Measurements from ENCODE around the gene COL27A1. TPM values are rescaled to one million over a fixed set of nuclear protein-coding genes. Genes with fewer than 3 reads are reported as not detected.

Gene COL27A1
- total RNA-seq, 1 donor from 2014 or later, result 9.3 TPM

DNA sequence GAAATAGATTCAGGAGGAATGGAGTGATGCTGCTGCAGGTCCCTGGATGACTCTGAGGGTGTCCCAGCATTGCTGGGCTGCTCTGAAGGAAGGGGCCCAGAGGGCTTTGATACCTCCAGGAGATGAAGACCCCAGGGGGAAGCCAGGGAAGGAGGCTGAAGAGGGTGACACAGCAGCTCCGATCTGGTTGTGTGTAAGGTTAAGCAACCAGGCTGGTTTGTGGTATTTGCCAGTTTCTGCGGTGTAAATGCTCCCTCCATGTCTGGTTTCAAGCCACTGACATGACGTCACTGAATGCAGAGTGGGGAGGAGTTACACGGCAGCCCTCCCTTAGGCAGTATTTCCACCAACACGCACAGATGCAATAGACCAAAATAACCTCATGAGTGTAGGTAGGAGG is 127.6 kb downstream of the COL27A1 start:
- TF ChIP-seq, protein P1, sequence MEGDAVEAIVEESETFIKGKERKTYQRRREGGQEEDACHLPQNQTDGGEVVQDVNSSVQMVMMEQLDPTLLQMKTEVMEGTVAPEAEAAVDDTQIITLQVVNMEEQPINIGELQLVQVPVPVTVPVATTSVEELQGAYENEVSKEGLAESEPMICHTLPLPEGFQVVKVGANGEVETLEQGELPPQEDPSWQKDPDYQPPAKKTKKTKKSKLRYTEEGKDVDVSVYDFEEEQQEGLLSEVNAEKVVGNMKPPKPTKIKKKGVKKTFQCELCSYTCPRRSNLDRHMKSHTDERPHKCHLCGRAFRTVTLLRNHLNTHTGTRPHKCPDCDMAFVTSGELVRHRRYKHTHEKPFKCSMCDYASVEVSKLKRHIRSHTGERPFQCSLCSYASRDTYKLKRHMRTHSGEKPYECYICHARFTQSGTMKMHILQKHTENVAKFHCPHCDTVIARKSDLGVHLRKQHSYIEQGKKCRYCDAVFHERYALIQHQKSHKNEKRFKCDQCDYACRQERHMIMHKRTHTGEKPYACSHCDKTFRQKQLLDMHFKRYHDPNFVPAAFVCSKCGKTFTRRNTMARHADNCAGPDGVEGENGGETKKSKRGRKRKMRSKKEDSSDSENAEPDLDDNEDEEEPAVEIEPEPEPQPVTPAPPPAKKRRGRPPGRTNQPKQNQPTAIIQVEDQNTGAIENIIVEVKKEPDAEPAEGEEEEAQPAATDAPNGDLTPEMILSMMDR (IDR thresholded peaks at IDR 0.05), result no peak
- Histone ChIP-seq H3K4me1 (peaks cover 0 to 15% of the 10 kb centered on the region in 2 donors), H3K4me3 (no peak overlapping the region), H3K9me3 (no peaks in the 10 kb centered on the region), H3K36me3 (no peaks in the 10 kb centered on the region), H3K27me3 (no peaks in the 10 kb centered on the region), H3K27ac (no peak overlapping the region)
- DNase-seq (ENCODE audit: low spot score in 2 of 2), result peak in 1 of 2 donors; percentile 58
- intact Hi-C loops (cut with DNase I), result no loop called here

DNA sequence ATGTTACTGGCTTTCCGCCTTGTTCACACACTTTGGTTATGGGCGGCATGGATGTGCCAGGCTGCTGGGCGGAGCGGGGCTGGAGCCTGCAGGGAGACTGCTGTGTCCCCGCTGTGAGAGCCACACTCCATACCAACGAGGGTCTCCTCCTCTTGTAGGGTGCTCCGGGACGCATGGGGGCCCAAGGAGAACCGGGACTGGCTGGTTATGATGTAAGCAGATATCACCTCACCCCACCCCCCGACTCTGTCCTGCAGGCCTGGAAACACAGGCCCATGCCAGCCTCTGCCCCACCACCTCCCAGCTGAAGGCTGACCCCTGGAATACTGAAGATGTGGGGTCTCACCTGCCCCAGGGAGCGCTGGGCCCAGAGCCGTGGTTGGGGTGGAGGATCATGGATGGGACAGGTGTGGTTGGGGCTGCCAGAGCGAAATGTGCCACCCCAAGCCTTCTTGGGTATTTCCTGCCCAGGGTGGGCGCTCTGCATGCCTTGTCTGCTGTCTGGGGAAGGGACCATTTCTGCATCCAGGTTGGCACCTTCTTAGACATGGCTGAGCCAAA is 128.3 kb downstream of the COL27A1 start:
- intact Hi-C loops (cut with DNase I), result no loop called here

DNA sequence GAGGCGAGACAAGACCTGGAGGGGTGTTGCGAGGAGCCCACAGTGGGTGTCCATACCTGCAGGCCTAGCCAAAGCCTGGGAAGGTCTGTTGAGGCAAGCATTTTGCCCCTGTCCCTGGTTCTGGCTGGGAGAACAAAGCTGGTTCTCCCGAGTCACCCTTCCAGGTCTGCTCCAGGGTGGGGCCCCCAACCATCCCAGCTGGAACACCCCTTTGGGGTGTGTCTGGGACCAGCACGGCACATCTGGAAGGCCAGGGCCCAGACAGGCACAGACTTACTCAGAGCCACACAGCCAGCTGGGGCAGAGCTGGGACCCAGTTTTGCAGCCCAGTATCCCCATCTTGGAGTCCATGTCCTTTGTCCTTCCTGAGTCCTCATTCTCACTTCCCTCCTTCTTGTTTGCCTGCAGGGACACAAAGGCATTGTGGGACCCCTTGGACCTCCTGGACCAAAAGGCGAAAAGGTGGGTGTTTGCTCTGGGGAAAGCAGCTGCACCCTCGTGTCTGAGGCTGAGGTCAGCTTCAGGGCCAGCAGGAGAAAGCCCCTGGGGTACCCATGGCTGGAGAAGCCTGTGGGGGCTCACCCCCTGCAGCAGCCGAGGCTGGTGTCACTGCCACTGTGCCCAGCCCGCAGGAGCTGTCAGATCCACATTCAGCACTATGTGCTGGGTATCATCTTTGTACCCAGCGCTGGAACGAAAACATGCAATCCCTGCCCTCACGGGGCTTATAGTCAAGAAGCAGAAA is 129.2 kb downstream of the COL27A1 start:
- Histone ChIP-seq H3K27ac (no peak overlapping the region), H3K4me1 (peaks cover 0 to 5% of the 10 kb centered on the region in 2 donors), H3K36me3 (no peaks in the 10 kb centered on the region), H3K27me3 (no peaks in the 10 kb centered on the region), H3K9me3 (no peaks in the 10 kb centered on the region), H3K4me3 (no peak overlapping the region)
- DNase-seq (ENCODE audit: low spot score in 2 of 2), result peak; percentile 5 to 58
- intact Hi-C loops (cut with DNase I), result no loop called here
- TF ChIP-seq, protein P1 (IDR thresholded peaks at IDR 0.05), result no peak

More for the DNA sequence above, 128.3 kb downstream of the COL27A1 start:
- H3K27me3 ChIP-seq, result no peaks in the 10 kb centered on the region
- H3K27ac ChIP-seq, result no peak overlapping the region
- TF ChIP-seq, protein P1 (IDR thresholded peaks at IDR 0.05), result no peak
- no peaks in the 10 kb centered on the region for H3K36me3 ChIP-seq
- no peaks in the 10 kb centered on the region for H3K9me3 ChIP-seq
- no peak overlapping the region for H3K4me3 ChIP-seq
- peak; percentile 4 to 52 for DNase-seq (ENCODE audit: low spot score in 2 of 2)
- peaks cover 0 to 12% of the 10 kb centered on the region in 2 donors for H3K4me1 ChIP-seq

DNA sequence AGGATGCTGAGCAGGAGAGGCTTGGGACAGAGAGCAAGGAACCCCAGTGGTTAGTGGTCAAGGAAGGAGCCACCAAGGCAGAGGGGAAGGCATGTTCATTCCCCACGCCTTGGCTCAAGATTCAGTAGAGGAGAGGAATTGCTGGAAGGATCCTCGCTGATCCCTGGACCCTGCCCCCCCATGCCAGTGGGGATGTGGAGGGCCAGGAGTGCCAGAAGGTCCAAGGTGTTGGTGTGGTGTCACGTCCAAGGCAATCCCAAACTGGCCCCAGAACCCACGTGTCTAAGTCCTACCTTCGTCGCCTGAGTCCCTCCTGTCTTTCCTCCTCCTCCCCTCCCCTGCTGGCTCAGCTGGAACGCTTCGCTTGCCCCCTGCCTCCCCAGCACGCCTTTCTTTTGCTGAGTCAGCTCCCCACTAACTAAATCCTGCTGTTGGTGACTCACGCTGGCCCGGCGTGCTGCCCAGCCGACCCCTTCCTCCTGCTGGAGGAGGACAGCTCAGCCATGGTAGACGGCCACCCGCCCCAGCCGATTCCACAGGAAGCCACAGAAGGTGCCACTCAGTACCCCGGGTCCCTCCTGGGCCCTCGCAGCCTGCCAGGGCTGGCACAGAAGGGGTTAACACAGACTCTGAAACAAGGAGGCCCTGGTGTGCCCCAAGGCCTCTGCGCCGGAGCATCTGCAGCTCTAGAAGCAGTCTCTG is 130.0 kb downstream of the COL27A1 start:
- DNase-seq (ENCODE audit: low spot score in 2 of 2), result peak; percentile 10 to 68
- H3K9me3 ChIP-seq, result no peaks in the 10 kb centered on the region
- no peaks in the 10 kb centered on the region for H3K27me3 ChIP-seq
- no peak overlapping the region for H3K4me3 ChIP-seq
- TF ChIP-seq, protein P1 (IDR thresholded peaks at IDR 0.05), result no peak
- H3K4me1 ChIP-seq, result peaks cover 0 to 4% of the 10 kb centered on the region in 2 donors
- H3K36me3 ChIP-seq, result no peaks in the 10 kb centered on the region
- intact Hi-C loops (cut with DNase I), result no loop called here
- H3K27ac ChIP-seq, result no peak overlapping the region

DNA sequence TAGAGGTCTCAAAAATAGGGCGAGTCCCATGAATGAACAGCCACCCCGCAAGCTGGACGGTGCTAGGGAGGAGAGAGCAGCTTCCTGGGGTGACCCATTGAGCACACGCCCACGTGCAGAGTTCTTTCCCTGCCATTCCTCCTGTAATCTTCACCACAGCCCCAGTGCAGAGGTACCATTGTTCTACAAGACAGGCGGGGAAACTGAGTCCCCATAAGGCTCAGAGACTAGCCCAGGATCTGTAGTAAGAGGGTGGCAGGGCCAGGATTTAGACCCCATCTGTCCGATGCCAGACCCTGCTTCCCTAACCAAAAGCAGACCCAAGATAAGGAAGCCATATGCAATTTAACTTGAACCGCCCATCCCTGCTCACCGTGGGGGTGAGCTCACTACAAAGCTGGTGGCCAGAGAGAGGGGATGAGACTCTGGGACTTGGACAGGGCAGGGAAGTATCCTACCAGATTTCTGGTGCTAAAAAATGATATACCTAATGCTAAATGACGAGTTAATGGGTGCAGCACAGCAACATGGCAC is 130.9 kb downstream of the COL27A1 start:
- peaks cover 0 to 4% of the 10 kb centered on the region in 2 donors for H3K4me1 ChIP-seq
- no peak overlapping the region for H3K4me3 ChIP-seq
- TF ChIP-seq, protein P1 (IDR thresholded peaks at IDR 0.05), result no peak
- peak; percentile 1 to 37 for DNase-seq (ENCODE audit: low spot score in 2 of 2)
- H3K27me3 ChIP-seq, result no peaks in the 10 kb centered on the region
- no peaks in the 10 kb centered on the region for H3K9me3 ChIP-seq
- no peak overlapping the region for H3K27ac ChIP-seq
- intact Hi-C loops (cut with DNase I), result no loop called here
- no peaks in the 10 kb centered on the region for H3K36me3 ChIP-seq
